SJCRH30 (cell line): Measurements from ENCODE around the gene ARL15. TPM values are rescaled to one million over a fixed set of nuclear protein-coding genes. Genes with fewer than 3 reads are reported as not detected.

Experiments used
- DNase-seq, 2 experiments: peaks; one replicate each; pipeline ENCODE4 v3.0.0-alpha.2; 2015 to 2020
- H3K27ac ChIP-seq: fragments of 250-450 bp; sonication (Bioruptor Pico); 2 replicates; pipeline ENCODE4 v1.5.1; 2020; ENCODE audit warnings: mild to moderate bottlenecking, moderate library complexity
- H3K27me3 ChIP-seq: fragments of 250-450 bp; sonication (Bioruptor Pico); 2 replicates; pipeline ENCODE4 v1.5.1; 2020; ENCODE audit warnings: mild to moderate bottlenecking, moderate library complexity
- H3K36me3 ChIP-seq: fragments of 250-450 bp; sonication (Bioruptor Pico); 2 replicates; pipeline ENCODE4 v1.5.1; 2020; ENCODE audit warnings: mild to moderate bottlenecking, moderate library complexity
- H3K4me1 ChIP-seq: fragments of 250-450 bp; sonication (Bioruptor Pico); 2 replicates; pipeline ENCODE4 v1.5.1; 2020; ENCODE audit warnings: mild to moderate bottlenecking, moderate library complexity
- H3K4me3 ChIP-seq: fragments of 250-450 bp; sonication (Bioruptor Pico); 2 replicates; pipeline ENCODE4 v1.5.1; 2020; ENCODE audit warnings: mild to moderate bottlenecking, moderate library complexity
- H3K9me3 ChIP-seq: fragments of 250-450 bp; sonication (Bioruptor Pico); replicated peaks from 2 replicates; pipeline ENCODE4 v1.5.1; 2020; ENCODE audit warnings: mild to moderate bottlenecking, moderate library complexity
- total RNA-seq: library from RNA; depleted of rRNA; stranded (reverse); fragments of >200 nt; shearing (Covaris generic); gene quantifications from 2 replicates; pipeline ENCODE4 v1.2.3, GENCODE V29; 2014

The ARL15 gene
- total RNA-seq, 1 experiment from 2014 or later, result 21.5 TPM

- H3K4me3 ChIP-seq, result peak overlapping the region; percentile 4; the same call in 1 of the 2 replicates
- peak; percentile 53 to 77 for DNase-seq
- no peaks in the 10 kb centered on the region for H3K9me3 ChIP-seq
- peak overlapping the region; percentile 53 for H3K27ac ChIP-seq
- H3K4me1 ChIP-seq, result peaks cover 37% of the 10 kb centered on the region
- H3K36me3 ChIP-seq, result no peaks in the 10 kb centered on the region
- no peaks in the 10 kb centered on the region for H3K27me3 ChIP-seq
Observed at GRCh38 chr5:53890490-53890889, 419.9 kb downstream of the ARL15 start.

GRCh38 chr5:53884844-53885243 is 425.5 kb downstream of the ARL15 start:
- peak overlapping the region; percentile 49 for H3K4me3 ChIP-seq
- H3K27ac ChIP-seq, result peak overlapping the region; percentile 69
- no peak for DNase-seq

GRCh38 chr5:53884417-53884816 is 426.0 kb downstream of the ARL15 start:
- H3K36me3 ChIP-seq, result no peaks in the 10 kb centered on the region
- H3K27me3 ChIP-seq, result no peaks in the 10 kb centered on the region
- H3K4me3 ChIP-seq, result peak overlapping the region; percentile 49
- H3K4me1 ChIP-seq, result peaks cover 28% of the 10 kb centered on the region
- DNase-seq, result peak; percentile 58 to 74
- peak overlapping the region; percentile 69 for H3K27ac ChIP-seq
- H3K9me3 ChIP-seq, result no peaks in the 10 kb centered on the region

More at GRCh38 chr5:53884844-53885243, 425.5 kb downstream of the ARL15 start:
- H3K27me3 ChIP-seq, result no peaks in the 10 kb centered on the region
- H3K4me1 ChIP-seq, result peaks cover 29% of the 10 kb centered on the region
- H3K9me3 ChIP-seq, result no peaks in the 10 kb centered on the region
- no peaks in the 10 kb centered on the region for H3K36me3 ChIP-seq

- H3K27ac ChIP-seq, result no peak overlapping the region
- H3K4me1 ChIP-seq, result peaks cover 28% of the 10 kb centered on the region
- H3K36me3 ChIP-seq, result no peaks in the 10 kb centered on the region
- no peaks in the 10 kb centered on the region for H3K9me3 ChIP-seq
- DNase-seq, result no peak
- H3K4me3 ChIP-seq, result no peak overlapping the region
- no peaks in the 10 kb centered on the region for H3K27me3 ChIP-seq
Observed at GRCh38 chr5:53882676-53883031, 427.7 kb downstream of the ARL15 start.

- Histone ChIP-seq H3K9me3 (no peaks in the 10 kb centered on the region), H3K4me3 (no peak overlapping the region), H3K36me3 (no peaks in the 10 kb centered on the region), H3K27ac (no peak overlapping the region), H3K27me3 (no peaks in the 10 kb centered on the region), H3K4me1 (peaks cover 23% of the 10 kb centered on the region)
- DNase-seq, result no peak
Observed at GRCh38 chr5:53882006-53882675, 428.2 kb downstream of the ARL15 start.

GRCh38 chr5:53879708-53880323 is 430.6 kb downstream of the ARL15 start:
- Histone ChIP-seq H3K27ac (no peak overlapping the region), H3K36me3 (no peaks in the 10 kb centered on the region), H3K9me3 (no peaks in the 10 kb centered on the region; the same call in 1 of the 2 replicates), H3K27me3 (no peaks in the 10 kb centered on the region), H3K4me3 (no peak overlapping the region), H3K4me1 (peaks cover 3% of the 10 kb centered on the region; the same call in 1 of the 2 replicates)
- no peak for DNase-seq

- DNase-seq, result no peak
- Histone ChIP-seq H3K4me1 (no peaks in the 10 kb centered on the region), H3K27me3 (no peaks in the 10 kb centered on the region), H3K36me3 (no peaks in the 10 kb centered on the region), H3K9me3 (no peaks in the 10 kb centered on the region; the same call in 1 of the 2 replicates), H3K27ac (no peak overlapping the region), H3K4me3 (no peak overlapping the region)
Observed at GRCh38 chr5:53878015-53878414, 432.4 kb downstream of the ARL15 start.

GRCh38 chr5:53877243-53877642 is 433.1 kb downstream of the ARL15 start:
- no peaks in the 10 kb centered on the region; the same call in 1 of the 2 replicates for H3K9me3 ChIP-seq
- H3K27ac ChIP-seq, result no peak overlapping the region
- no peaks in the 10 kb centered on the region for H3K36me3 ChIP-seq
- H3K4me3 ChIP-seq, result no peak overlapping the region
- no peaks in the 10 kb centered on the region for H3K4me1 ChIP-seq
- H3K27me3 ChIP-seq, result no peaks in the 10 kb centered on the region
- no peak for DNase-seq

GRCh38 chr5:53874409-53874808 is 436.0 kb downstream of the ARL15 start:
- Histone ChIP-seq H3K4me1 (peaks cover 2% of the 10 kb centered on the region; the same call in 1 of the 2 replicates), H3K36me3 (no peaks in the 10 kb centered on the region), H3K27me3 (no peaks in the 10 kb centered on the region), H3K4me3 (no peak overlapping the region), H3K27ac (no peak overlapping the region), H3K9me3 (no peaks in the 10 kb centered on the region; the same call in 1 of the 2 replicates)
- peak in 1 of 2 experiments; percentile 24 for DNase-seq

GRCh38 chr5:53873235-53873634 is 437.1 kb downstream of the ARL15 start:
- no peaks in the 10 kb centered on the region for H3K36me3 ChIP-seq
- H3K27me3 ChIP-seq, result no peaks in the 10 kb centered on the region
- no peak for DNase-seq
- H3K4me3 ChIP-seq, result no peak overlapping the region
- H3K9me3 ChIP-seq, result no peaks in the 10 kb centered on the region; the same call in 1 of the 2 replicates
- no peak overlapping the region for H3K27ac ChIP-seq
- peaks cover 2% of the 10 kb centered on the region; the same call in 1 of the 2 replicates for H3K4me1 ChIP-seq

GRCh38 chr5:53871775-53872174 is 438.6 kb downstream of the ARL15 start:
- no peak overlapping the region for H3K27ac ChIP-seq
- no peaks in the 10 kb centered on the region for H3K36me3 ChIP-seq
- no peaks in the 10 kb centered on the region for H3K27me3 ChIP-seq
- no peak overlapping the region for H3K4me3 ChIP-seq
- H3K9me3 ChIP-seq, result peaks cover 2% of the 10 kb centered on the region; the same call in 1 of the 2 replicates
- peaks cover 2% of the 10 kb centered on the region; the same call in 1 of the 2 replicates for H3K4me1 ChIP-seq
- no peak for DNase-seq

GRCh38 chr5:53871050-53871449 is 439.3 kb downstream of the ARL15 start:
- Histone ChIP-seq H3K27ac (no peak overlapping the region), H3K4me3 (no peak overlapping the region), H3K4me1 (peaks cover 2% of the 10 kb centered on the region; the same call in 1 of the 2 replicates), H3K27me3 (no peaks in the 10 kb centered on the region), H3K9me3 (peaks cover 2% of the 10 kb centered on the region; the same call in 1 of the 2 replicates), H3K36me3 (no peaks in the 10 kb centered on the region)
- peak; percentile 17 to 53 for DNase-seq

GRCh38 chr5:53858700-53859456 is 451.5 kb downstream of the ARL15 start:
- Histone ChIP-seq H3K27me3 (no peaks in the 10 kb centered on the region), H3K9me3 (peaks cover 5% of the 10 kb centered on the region), H3K4me3 (no peak overlapping the region), H3K4me1 (no peaks in the 10 kb centered on the region), H3K27ac (no peak overlapping the region), H3K36me3 (no peaks in the 10 kb centered on the region)
- DNase-seq, result no peak

- Histone ChIP-seq H3K4me1 (no peaks in the 10 kb centered on the region), H3K4me3 (no peak overlapping the region), H3K9me3 (peaks cover 5% of the 10 kb centered on the region), H3K36me3 (no peaks in the 10 kb centered on the region), H3K27me3 (no peaks in the 10 kb centered on the region), H3K27ac (no peak overlapping the region)
- no peak for DNase-seq
Observed at GRCh38 chr5:53856506-53856905, 453.9 kb downstream of the ARL15 start.
